Left lung (tissue), 10 donors: ENCODE measurements around the gene RPS6KA2. TPM values are rescaled to one million over a fixed set of nuclear protein-coding genes. Genes with fewer than 3 reads are reported as not detected.

ENCODE experiments used
- ATAC-seq: fragments of 200-7000 bp; cut with Tn5 transposase; one replicate; pipeline ENCODE4 v1.9.1; 2020; ENCODE audit warnings: moderate library complexity
- DNase-seq, 4 donors: peaks; one replicate each; pipeline ENCODE4 v3.0.0-alpha.2; 2013 to 2020
- H3K27ac ChIP-seq, 2 donors: fragments of 200-600 bp; sonication (generic) in 1 of 2; one replicate each; pipeline versions ENCODE4 v1.5.0 to v1.8.0; 2020 to 2021
- H3K27me3 ChIP-seq, 2 donors: fragments of 200-600 bp; sonication (generic) in 1 of 2; one replicate each; pipeline versions ENCODE4 v1.5.0 to v1.8.0; 2020 to 2021
- H3K36me3 ChIP-seq, 2 donors: fragments of 200-600 bp; sonication (generic) in 1 of 2; one replicate each; pipeline versions ENCODE4 v1.5.0 to v1.8.0; 2020 to 2021
- H3K4me1 ChIP-seq, 2 donors: fragments of 200-600 bp; one replicate each; pipeline ENCODE4 v1.8.0; 2021
- H3K4me3 ChIP-seq, 2 donors: fragments of 200-600 bp; sonication (generic) in 1 of 2; one replicate each; pipeline versions ENCODE4 v1.5.0 to v1.8.0; 2020 to 2021; ENCODE audit warnings: mild to moderate bottlenecking in 1 of 2
- H3K9me3 ChIP-seq, 2 donors: fragments of 200-600 bp; sonication (generic) in 1 of 2; one replicate each; pipeline versions ENCODE4 v1.5.0 to v1.8.0; 2020 to 2021
- intact Hi-C, 2 donors: fragments of 100-400 bp; cut with DNase I; formaldehyde crosslinking; loops; one replicate each; pipeline versions ENCODE4 v1.11.2 to v1.14.2; 2022
- polyA plus RNA-seq, 6 donors: library from polyadenylated mRNA; unstranded; fragments of 120-200 nt; gene quantifications; one replicate each; pipeline ENCODE4 v1.2.1, GENCODE V29; 2013; ENCODE audit not compliant: insufficient read length in 6 of 6
- total RNA-seq, 2 donors: library from RNA; stranded (reverse); fragmentation: NEBNext Ultra II Directional; extraction: Animal tissue kit (Norgen Biotek cat#: 25700); gene quantifications; one replicate each; pipeline ENCODE4 v1.2.1, GENCODE V29; 2021
- TF ChIP-seq, protein P1 (sequence below), 2 donors: fragments of 200-600 bp; sonication (generic) in 1 of 2; IDR thresholded peaks; one replicate each; pipeline versions ENCODE4 v1.5.0 to v1.8.0; 2021; ENCODE audit warnings: antibody characterized with exemption in 2 of 2
- donor health status: DM: no; HTN: yes; CAD: no.
- donor health status: DM: no; HTN: no; CAD: no.

RPS6KA2 gene
- total and polyA plus RNA-seq, 8 donors = 42.0 to 160 (median 48.0) TPM

DNA sequence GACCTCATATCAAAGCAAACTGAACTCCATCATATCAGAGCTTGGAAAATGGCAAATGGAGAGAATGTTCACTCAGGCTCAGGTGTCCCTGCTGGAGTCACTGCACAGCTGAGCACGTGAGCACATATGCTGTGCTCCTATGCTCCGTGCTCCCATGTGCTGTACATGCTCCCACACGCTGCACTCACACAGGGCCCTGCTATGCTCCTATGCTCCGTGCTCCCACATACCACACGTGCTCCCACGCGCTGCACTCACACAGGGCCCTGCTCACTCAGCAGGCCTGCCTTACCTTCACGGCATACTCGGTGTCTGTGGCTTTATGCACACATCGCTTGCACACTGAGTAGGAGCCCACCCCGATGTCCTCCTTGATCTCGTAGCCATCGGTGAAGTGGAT is 178.6 kb downstream of the RPS6KA2 start:
- no peaks in the 10 kb centered on the region for H3K4me1 ChIP-seq
- no peaks in the 10 kb centered on the region for H3K27me3 ChIP-seq
- no peak overlapping the region for H3K4me3 ChIP-seq
- H3K27ac ChIP-seq = no peak overlapping the region
- ATAC-seq (no peak), DNase-seq (peak in 1 of 4 donors; percentile 56)
- H3K9me3 ChIP-seq = no peaks in the 10 kb centered on the region
- peaks cover 0 to 70% of the 10 kb centered on the region in 2 donors for H3K36me3 ChIP-seq
- intact Hi-C loops = no loop called here
- TF ChIP-seq, protein P1, sequence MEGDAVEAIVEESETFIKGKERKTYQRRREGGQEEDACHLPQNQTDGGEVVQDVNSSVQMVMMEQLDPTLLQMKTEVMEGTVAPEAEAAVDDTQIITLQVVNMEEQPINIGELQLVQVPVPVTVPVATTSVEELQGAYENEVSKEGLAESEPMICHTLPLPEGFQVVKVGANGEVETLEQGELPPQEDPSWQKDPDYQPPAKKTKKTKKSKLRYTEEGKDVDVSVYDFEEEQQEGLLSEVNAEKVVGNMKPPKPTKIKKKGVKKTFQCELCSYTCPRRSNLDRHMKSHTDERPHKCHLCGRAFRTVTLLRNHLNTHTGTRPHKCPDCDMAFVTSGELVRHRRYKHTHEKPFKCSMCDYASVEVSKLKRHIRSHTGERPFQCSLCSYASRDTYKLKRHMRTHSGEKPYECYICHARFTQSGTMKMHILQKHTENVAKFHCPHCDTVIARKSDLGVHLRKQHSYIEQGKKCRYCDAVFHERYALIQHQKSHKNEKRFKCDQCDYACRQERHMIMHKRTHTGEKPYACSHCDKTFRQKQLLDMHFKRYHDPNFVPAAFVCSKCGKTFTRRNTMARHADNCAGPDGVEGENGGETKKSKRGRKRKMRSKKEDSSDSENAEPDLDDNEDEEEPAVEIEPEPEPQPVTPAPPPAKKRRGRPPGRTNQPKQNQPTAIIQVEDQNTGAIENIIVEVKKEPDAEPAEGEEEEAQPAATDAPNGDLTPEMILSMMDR (IDR thresholded peaks at IDR 0.05) = no peak

DNA sequence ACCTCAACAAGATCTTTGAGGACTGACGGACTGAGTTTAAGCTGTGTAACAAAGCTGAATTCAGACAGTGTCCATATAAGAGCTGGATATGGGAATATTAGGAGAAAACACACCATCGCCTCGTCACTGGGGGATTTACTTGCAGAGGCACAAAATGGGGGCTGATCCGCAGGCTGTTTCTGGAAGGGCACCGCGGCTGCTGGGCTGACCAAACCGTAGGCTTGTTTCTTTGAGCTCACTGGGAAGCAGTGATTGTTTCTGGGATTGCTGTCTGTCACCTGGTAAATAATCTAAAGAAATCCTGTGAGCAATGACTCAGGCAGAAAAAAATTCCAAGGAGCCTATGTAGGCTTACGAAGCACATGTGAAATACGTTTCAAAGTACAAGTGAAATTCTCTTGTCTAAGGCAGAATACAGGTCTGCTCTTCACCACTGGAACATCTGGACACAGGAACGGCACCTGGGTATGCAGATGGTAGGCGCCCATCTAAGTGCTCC is 180.4 kb downstream of the RPS6KA2 start:
- Histone ChIP-seq H3K27ac (no peak overlapping the region), H3K4me3 (no peak overlapping the region), H3K36me3 (peaks cover 0 to 80% of the 10 kb centered on the region in 2 donors), H3K27me3 (no peaks in the 10 kb centered on the region), H3K4me1 (peaks cover 0 to 8% of the 10 kb centered on the region in 2 donors), H3K9me3 (no peaks in the 10 kb centered on the region)
- ATAC-seq = no peak
- intact Hi-C loops = no loop called here
- TF ChIP-seq, protein P1 (IDR thresholded peaks at IDR 0.05) = no peak
- DNase-seq = no peak

DNA sequence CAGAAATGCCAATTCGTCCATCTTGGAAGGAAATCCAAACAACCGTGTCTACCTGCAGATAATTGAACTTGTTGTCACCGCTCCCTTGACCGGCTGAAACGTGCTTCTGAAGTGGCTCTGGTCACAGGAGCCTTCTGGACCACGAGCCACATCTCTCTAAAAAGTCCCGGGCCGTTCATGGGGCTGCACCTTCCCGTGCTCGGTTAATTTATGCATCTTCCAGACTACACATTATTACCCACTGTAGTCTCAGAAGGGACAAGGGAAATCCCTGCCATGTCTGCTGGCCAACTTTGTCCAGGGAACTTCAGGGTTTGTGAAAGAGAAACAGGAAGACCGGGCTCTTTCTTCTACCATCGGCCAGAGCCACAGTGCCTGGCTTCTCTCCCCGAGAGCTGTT is 180.9 kb downstream of the RPS6KA2 start:
- H3K9me3 ChIP-seq = no peaks in the 10 kb centered on the region
- intact Hi-C loops = no loop called here
- H3K36me3 ChIP-seq = peaks cover 0 to 83% of the 10 kb centered on the region in 2 donors
- H3K27me3 ChIP-seq = no peaks in the 10 kb centered on the region
- TF ChIP-seq, protein P1 (IDR thresholded peaks at IDR 0.05) = no peak
- no peak overlapping the region for H3K4me3 ChIP-seq
- peaks cover 0 to 8% of the 10 kb centered on the region in 2 donors for H3K4me1 ChIP-seq
- ATAC-seq (no peak), DNase-seq (no peak)
- no peak overlapping the region for H3K27ac ChIP-seq

DNA sequence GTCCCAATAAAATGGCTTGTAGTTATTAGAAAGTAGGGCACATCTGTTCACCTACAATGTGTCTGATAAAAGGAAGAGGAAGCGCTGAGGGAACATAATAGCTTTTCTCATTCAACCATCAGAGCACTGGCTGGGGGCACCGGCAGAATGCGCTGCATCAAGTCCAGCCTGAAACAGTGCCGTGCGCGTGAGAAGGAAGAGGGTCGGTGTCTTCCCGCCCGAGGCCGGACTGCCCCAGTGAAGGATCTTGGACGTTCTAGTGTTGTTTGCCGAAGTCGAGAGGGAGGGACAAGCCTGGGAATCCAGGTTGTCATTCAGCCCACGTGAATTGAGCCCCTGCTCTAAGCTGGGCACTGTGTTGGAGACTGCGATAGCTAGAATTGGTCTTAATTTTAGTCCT is 182.6 kb downstream of the RPS6KA2 start:
- Histone ChIP-seq H3K9me3 (no peaks in the 10 kb centered on the region), H3K4me3 (no peak overlapping the region), H3K27me3 (no peaks in the 10 kb centered on the region), H3K4me1 (peaks cover 0 to 8% of the 10 kb centered on the region in 2 donors), H3K36me3 (peaks cover 0 to 74% of the 10 kb centered on the region in 2 donors), H3K27ac (no peak overlapping the region)
- intact Hi-C loops = no loop called here
- peak in 1 of 4 donors; percentile 55 for DNase-seq
- no peak for ATAC-seq
- TF ChIP-seq, protein P1 (IDR thresholded peaks at IDR 0.05) = no peak

DNA sequence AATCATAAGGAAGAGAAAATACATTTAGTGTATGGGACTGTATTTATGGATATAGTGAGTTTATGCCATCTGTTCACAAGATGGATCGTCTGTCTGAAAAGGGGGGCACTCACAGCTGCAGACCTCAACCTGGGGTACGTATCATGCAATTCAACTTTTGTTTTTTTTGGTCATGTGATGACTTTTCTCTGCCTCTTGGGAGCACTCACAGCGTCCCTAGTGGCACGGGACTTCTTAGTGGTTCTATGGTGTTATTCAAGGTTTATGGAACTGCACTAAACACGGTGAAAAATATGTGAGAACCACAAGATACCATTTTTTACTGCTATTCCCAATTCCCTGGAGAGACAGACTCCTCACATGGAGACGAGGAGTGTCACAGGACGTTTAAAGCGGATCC is 183.9 kb downstream of the RPS6KA2 start:
- TF ChIP-seq, protein P1 (IDR thresholded peaks at IDR 0.05) = no peak
- no peak for ATAC-seq
- H3K36me3 ChIP-seq = peaks cover 0 to 63% of the 10 kb centered on the region in 2 donors

More for the DNA sequence above, 183.9 kb downstream of the RPS6KA2 start:
- intact Hi-C loops = no loop called here
- H3K9me3 ChIP-seq = no peaks in the 10 kb centered on the region
- no peak for DNase-seq
- peaks cover 0 to 8% of the 10 kb centered on the region in 2 donors for H3K4me1 ChIP-seq
- no peaks in the 10 kb centered on the region for H3K27me3 ChIP-seq
- H3K27ac ChIP-seq = no peak overlapping the region
- H3K4me3 ChIP-seq = no peak overlapping the region
